Esophagus muscularis mucosa (tissue), 3 donors: ENCODE results near the gene EVL.

Source experiments
- POLR2A ChIP-seq: fragments of 450-650 bp; IDR thresholded peaks from one replicate; pipeline ENCODE4 v1.6.1; 2017; ENCODE audit warnings: antibody characterized with exemption, moderate library complexity, mild to moderate bottlenecking, low read depth
- TF ChIP-seq, protein P1 (sequence below), 3 experiments: fragments of 200-600 bp in 2 of 3; fragments of 450-650 bp in 1 of 3; sonication (generic) in 2 of 3; IDR thresholded peaks; one replicate each; pipeline ENCODE4 v1.5.1; 2017 to 2019; ENCODE audit warnings: antibody characterized with exemption in 3 of 3, mild to moderate bottlenecking in 2 of 3, moderate library complexity in 1 of 3

DNA sequence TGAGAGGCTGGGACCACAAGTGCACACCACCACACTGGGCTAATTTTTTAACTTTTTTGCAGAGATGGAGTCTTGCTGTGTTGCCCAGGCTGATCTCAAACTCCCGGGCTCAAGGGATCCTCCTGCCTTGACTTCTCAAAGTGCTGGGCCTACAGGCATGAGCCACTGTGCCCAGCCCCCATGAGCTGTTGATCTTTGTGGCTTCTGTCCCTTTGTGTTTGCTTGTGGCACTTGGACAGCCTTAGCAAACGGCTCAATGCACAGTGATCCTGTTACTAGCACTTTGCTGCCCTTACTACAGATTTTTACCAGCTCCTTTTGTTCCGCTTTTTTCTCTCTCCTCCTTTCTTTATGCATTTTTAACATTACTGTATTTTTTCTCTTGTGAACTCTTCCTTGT is 25.3 kb upstream of the EVL start:
- TF ChIP-seq, protein P1, sequence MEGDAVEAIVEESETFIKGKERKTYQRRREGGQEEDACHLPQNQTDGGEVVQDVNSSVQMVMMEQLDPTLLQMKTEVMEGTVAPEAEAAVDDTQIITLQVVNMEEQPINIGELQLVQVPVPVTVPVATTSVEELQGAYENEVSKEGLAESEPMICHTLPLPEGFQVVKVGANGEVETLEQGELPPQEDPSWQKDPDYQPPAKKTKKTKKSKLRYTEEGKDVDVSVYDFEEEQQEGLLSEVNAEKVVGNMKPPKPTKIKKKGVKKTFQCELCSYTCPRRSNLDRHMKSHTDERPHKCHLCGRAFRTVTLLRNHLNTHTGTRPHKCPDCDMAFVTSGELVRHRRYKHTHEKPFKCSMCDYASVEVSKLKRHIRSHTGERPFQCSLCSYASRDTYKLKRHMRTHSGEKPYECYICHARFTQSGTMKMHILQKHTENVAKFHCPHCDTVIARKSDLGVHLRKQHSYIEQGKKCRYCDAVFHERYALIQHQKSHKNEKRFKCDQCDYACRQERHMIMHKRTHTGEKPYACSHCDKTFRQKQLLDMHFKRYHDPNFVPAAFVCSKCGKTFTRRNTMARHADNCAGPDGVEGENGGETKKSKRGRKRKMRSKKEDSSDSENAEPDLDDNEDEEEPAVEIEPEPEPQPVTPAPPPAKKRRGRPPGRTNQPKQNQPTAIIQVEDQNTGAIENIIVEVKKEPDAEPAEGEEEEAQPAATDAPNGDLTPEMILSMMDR (IDR thresholded peaks at IDR 0.05): no peak
- no peak for TF ChIP-seq POLR2A
